ENCODE results near the gene SEZ6L. TPM values are rescaled to one million over a fixed set of nuclear protein-coding genes. Genes with fewer than 3 reads are reported as not detected.

Gene SEZ6L
- total RNA-seq, 1 donor from 2014 or later = 0.18 TPM

- no peaks in the 10 kb centered on the region for H3K4me1 Mint-ChIP-seq
- no peak overlapping the region for H3K4me3 Mint-ChIP-seq
- no peak overlapping the region for H3K27ac Mint-ChIP-seq
- H3K36me3 Mint-ChIP-seq = no peaks in the 10 kb centered on the region
- H3K27me3 Mint-ChIP-seq (ENCODE audit: low read depth) = peaks cover 50% of the 10 kb centered on the region
- no peaks in the 10 kb centered on the region for H3K9me3 Mint-ChIP-seq
- no peak for DNase-seq (ENCODE audit: low spot score in 2 of 2, unreplicated experiment in 2 of 2)
- TF ChIP-seq CTCF (IDR thresholded peaks at IDR 0.05; ENCODE audit: unreplicated experiment) = no peak
These were observed 72.1 kb downstream of the SEZ6L start for GRCh38 chr22:26241361-26241760.

DNA sequence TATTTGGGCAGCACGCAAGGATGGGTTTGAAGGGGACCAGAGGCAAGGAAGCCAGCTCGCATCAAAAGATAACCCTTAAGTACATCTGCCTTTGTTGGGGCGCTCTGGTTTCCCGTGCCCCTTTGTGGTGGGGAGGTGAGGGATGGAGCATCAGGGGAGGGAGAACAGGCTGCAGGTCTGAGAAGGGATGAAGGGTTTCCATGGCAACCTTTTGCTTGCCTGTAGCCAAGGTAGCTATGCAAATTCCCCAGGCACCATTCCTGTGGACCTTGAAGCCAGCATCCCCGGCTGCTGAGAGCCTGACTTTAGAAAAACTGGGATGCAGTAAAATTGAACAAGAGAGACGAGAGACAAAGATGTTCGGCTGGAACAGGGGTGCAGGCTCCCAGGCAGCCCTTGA lies 75.7 kb downstream of the SEZ6L start:
- peaks cover 1% of the 10 kb centered on the region for H3K9me3 Mint-ChIP-seq
- no peak for DNase-seq (ENCODE audit: low spot score in 2 of 2, unreplicated experiment in 2 of 2)
- H3K27ac Mint-ChIP-seq = no peak overlapping the region
- no peak for TF ChIP-seq CTCF (IDR thresholded peaks at IDR 0.05; ENCODE audit: unreplicated experiment)
- no peak overlapping the region for H3K4me3 Mint-ChIP-seq
- H3K36me3 Mint-ChIP-seq = no peaks in the 10 kb centered on the region
- no peaks in the 10 kb centered on the region for H3K4me1 Mint-ChIP-seq
- peaks cover 45% of the 10 kb centered on the region for H3K27me3 Mint-ChIP-seq (ENCODE audit: low read depth)

DNA sequence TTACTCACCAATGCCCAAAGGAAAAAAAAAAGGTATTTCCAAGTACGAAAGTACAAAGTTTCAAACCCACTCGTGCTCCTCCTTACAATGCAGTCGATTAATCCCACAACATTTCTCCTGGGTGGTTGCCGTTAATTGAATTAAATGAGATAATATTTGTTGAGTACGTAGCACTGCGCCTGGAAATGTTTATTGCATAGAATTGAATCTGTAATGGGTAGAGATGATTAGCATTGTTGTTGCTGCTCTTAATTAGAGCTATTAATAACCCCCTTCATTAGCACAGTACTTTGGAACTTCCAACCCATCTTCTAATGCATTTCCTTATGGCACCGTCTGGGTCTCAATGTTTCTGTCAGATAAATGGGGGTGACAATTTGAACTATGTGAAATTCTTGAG lies 77.3 kb downstream of the SEZ6L start:
- Mint-ChIP-seq H3K4me1 (no peaks in the 10 kb centered on the region), H3K9me3 (peaks cover 12% of the 10 kb centered on the region), H3K36me3 (no peaks in the 10 kb centered on the region), H3K4me3 (no peak overlapping the region), H3K27ac (no peak overlapping the region), H3K27me3 (ENCODE audit: low read depth) (peaks cover 49% of the 10 kb centered on the region)
- DNase-seq (ENCODE audit: low spot score in 2 of 2, unreplicated experiment in 2 of 2) = no peak
- TF ChIP-seq CTCF (IDR thresholded peaks at IDR 0.05; ENCODE audit: unreplicated experiment) = no peak

DNA sequence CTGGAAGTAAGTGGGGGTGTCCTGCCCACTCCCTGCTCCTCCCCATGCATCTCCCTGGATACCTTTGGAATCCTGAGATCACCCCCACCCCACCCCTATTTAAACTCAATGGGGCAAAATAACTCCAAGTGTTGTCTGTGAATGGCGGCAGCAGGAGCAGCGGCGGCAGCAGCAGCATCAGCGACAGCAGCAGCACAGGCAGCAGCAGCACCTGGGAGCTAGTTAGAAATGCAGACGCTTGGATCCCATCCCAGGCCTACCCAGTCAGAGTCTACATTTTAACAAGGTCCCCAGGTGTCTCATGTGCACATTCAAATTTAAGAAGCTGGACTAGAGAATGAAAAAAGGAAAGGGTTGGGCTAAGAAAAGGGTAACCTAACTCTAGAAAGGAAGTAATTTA lies 82.6 kb downstream of the SEZ6L start:
- H3K4me3 Mint-ChIP-seq = no peak overlapping the region
- no peak overlapping the region for H3K27ac Mint-ChIP-seq
- H3K9me3 Mint-ChIP-seq = peaks cover 12% of the 10 kb centered on the region
- no peaks in the 10 kb centered on the region for H3K4me1 Mint-ChIP-seq
- TF ChIP-seq CTCF (IDR thresholded peaks at IDR 0.05; ENCODE audit: unreplicated experiment) = no peak
- no peak for DNase-seq (ENCODE audit: low spot score in 2 of 2, unreplicated experiment in 2 of 2)
- no peaks in the 10 kb centered on the region for H3K36me3 Mint-ChIP-seq
- peaks cover 29% of the 10 kb centered on the region for H3K27me3 Mint-ChIP-seq (ENCODE audit: low read depth)

- Mint-ChIP-seq H3K4me1 (no peaks in the 10 kb centered on the region), H3K4me3 (no peak overlapping the region), H3K36me3 (no peaks in the 10 kb centered on the region), H3K27ac (no peak overlapping the region), H3K9me3 (no peaks in the 10 kb centered on the region), H3K27me3 (ENCODE audit: low read depth) (peaks cover 58% of the 10 kb centered on the region)
- no peak for TF ChIP-seq CTCF (IDR thresholded peaks at IDR 0.05; ENCODE audit: unreplicated experiment)
- peak in 1 of 2 experiments; percentile 54 for DNase-seq (ENCODE audit: low spot score in 2 of 2, unreplicated experiment in 2 of 2)
These were observed 90.2 kb downstream of the SEZ6L start for GRCh38 chr22:26259510-26259909.

GRCh38 chr22:26264162-26264561 lies 94.9 kb downstream of the SEZ6L start:
- no peak overlapping the region for H3K27ac Mint-ChIP-seq
- no peak for DNase-seq (ENCODE audit: low spot score in 2 of 2, unreplicated experiment in 2 of 2)
- peaks cover 55% of the 10 kb centered on the region for H3K27me3 Mint-ChIP-seq (ENCODE audit: low read depth)
- no peaks in the 10 kb centered on the region for H3K4me1 Mint-ChIP-seq
- H3K9me3 Mint-ChIP-seq = no peaks in the 10 kb centered on the region
- H3K36me3 Mint-ChIP-seq = no peaks in the 10 kb centered on the region
- no peak overlapping the region for H3K4me3 Mint-ChIP-seq
- no peak for TF ChIP-seq CTCF (IDR thresholded peaks at IDR 0.05; ENCODE audit: unreplicated experiment)
